HG02973 (cell line): ENCODE results near the gene DPEP3.
A peak's percentile ranks its signal among the peaks of the same experiment; 100 is the strongest.
"Not testable (repeated sequence)": the region's sequence is repeated elsewhere in the genome, so short reads cannot be mapped to it uniquely, and the experiment has no call there.

ENCODE experiments used
- ATAC-seq: cut with Tn5 transposase; IDR thresholded peaks from one replicate; pipeline ENCODE4 v1.9.1; 2021; ENCODE audit warnings: moderate library complexity; ENCODE audit not compliant: unreplicated experiment

The DPEP3 gene

DNA sequence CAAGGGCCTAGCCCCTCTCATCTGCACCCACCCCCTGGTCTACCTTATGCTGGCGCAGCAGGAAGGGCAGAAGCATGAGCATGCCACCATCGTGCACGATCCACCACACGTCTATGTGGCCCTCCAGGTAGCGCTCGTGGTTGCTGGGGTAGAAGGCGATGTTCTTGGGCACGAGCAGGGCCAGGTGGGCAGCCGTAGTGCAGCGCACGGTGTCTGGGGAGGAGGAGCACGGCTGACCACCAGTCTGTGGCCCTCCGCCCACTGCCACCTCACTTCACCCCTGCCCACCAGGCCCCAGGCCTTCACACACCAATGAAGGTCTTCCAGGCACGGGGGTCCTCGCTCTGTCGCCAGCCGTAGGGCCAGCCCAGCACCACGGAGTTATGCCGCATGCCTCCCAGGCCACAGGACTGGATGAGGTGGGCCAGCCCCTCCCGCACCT is 34.1 kb downstream of the DPEP3 start:
- ATAC-seq = no peak

DNA sequence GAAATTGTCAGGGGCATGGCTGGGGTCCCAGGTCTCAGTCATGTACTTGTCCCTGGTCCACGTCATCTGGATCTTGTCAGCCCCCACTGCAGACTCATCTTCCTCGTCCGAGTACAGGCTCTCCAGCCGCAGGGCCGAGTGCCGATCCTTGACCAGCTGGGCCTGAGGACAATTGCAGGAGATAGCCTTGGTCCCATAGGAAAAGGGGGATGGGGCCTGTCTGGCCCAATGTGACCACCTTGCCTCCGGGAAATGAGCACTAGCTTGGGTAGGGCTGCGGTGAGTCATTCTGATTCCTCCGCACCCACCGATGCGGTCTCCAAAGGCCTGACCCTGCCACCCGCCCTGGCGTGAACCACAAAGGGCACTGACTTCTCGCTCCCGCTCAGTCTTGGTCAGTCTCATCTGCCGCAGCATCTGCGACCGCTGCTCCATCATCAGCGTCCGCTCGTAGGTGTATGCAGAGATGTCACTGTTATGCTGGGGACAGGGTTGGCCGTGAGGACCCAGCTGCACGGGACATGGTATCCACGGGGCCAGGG is 34.8 kb downstream of the DPEP3 start:
- ATAC-seq = no peak

DNA sequence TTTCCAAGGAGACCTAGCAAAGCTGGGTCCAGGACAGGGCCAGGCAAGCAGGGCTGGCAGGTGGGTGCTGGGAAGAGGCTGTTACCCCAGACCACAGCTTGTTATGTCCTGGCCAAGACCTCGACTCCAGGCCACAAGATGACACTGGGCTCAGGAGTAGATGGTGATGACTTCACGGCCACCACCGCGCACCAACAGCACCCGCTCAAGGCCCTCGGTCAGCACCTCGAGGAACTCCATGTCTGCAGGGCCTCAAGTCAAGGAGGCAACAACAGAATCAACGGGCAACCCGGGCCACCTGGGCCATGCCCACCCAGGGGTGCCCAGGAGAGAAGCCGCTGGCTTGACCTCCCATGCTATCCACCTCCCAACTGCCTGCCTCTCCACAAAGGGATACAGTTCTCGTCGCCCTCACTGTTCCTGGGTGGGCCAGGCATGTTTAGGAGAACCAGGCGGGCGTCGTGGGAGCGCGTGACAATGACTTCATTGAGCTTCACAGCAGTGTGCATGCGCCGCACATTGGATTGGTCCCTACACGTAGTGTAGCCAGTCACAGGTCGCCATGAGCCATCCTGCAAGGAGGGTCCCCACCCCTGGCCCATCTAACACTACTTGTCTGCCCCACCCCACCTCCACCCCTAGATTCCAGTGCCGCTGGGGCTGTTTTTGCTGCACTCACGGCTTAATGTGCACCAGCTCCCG is 35.5 kb downstream of the DPEP3 start:
- no peak for ATAC-seq

DNA sequence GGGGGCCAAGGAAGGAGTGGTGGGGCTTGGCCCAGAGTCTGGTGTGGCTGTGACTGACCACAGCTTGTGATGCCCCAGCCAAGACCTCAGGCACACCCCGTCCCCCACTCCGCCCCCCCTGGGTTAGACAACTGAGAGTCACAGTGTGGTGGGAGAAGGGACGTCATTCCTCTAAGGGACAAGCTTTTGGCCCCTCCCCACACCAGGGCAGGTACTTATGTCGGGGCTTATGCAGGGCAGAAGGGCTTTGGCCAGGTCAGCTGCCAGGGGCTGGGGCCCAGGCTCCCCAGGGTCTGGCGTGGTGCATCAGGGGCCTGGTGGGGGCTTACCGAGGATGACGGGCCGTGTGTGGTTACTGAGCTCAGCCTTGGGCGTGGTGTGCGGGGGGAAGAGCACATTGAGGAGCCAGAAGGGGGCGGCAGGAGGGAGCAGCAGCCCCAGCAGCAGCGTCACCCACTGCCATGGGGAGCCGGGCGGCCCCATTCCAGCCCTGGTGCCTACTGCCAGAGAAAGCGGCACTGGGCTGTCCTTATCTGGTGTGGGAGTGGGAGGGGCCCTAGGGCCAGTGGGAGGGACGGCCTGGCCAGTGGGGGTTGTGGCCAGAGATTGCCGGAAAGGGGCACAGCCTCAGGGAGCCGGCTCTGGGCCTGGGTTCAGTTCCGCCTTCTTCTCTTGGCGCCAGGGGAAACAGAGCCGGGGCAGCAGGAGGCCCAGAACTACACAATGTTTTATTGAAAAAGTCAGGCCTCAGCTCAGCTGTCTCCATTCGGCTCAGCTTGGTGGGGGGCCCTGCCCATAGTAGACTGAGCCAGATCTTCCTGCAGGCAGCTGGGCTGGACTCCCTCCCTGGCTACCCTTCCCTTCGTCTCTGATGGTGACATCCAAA is 36.4 kb downstream of the DPEP3 start, which contains the start of gene LCAT:
TSS of gene LCAT (minus strand) at position 502 of the 886 bp plus-strand sequence. CDS start at position 483, 19 bp downstream.
- ATAC-seq = no peak

DNA sequence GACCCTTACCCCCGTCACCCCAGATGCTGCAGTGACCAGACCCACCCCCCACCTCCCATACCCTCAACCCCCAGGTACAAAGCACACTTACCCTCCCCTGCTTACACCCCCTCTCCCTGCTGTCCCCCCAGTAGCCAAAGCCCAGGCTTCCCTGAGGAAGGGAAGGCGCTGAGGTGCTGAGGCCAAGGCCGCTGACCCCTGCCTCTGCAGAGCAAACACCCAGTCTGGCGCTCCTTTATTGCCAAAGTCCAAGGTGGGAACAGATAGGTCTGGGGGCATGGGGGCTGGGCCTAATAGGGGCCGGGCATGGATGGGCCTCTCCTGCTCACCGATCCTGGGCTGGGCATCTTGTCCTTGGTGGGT is 37.1 kb downstream of the DPEP3 start:
- ATAC-seq = no peak

DNA sequence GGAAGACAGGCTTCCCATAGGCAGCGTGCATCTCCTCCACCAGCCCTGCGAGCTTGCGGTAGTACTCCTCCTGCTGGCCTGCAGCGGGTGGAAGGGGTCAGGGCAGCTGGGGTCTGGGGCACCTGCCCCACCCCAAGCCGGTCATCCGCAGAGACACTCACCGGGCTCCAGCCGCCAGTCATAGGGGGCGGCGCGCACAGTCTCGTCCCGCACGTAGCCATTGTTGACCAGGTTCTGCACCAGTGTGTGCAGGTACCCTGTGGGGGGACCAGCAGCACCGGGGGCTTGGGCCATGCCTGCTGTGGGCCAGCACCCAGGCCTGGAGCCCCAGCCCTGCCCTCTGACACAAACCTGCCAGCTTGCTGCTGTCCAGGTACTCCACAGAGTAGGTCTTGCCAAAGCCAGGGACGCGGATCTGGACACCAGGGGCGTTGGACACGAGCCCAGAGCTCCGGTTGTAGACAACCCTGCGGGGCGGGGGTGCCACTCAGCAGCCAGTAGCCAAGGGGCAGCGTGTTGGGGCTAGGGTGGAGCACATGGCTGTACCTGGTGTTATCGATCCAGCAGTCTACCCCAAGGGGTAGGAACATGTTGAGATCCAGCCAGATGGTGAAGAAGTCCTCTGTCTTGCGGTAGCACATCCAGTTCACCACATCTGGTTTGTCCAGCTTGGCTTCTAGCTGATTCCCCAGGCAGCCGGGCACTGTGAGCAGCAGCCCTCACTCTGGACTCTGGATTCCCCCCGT is 37.6 kb downstream of the DPEP3 start:
- no peak for ATAC-seq

DNA sequence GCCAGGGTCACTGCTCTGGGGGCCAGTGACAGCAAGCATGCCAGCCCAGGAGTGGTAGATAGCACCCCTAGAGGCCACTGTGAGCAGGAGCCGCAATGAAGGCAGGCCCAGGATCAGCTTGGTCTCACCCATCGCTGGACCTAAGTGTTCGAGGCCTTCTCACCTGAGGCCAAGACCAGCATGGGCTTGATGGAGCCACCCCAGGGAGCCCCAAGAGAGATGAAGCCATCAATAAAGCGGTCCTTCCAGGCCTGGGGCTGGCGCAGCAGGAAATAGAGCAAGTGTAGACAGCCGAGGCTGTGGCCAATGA is 38.1 kb downstream of the DPEP3 start:
- ATAC-seq = no peak

DNA sequence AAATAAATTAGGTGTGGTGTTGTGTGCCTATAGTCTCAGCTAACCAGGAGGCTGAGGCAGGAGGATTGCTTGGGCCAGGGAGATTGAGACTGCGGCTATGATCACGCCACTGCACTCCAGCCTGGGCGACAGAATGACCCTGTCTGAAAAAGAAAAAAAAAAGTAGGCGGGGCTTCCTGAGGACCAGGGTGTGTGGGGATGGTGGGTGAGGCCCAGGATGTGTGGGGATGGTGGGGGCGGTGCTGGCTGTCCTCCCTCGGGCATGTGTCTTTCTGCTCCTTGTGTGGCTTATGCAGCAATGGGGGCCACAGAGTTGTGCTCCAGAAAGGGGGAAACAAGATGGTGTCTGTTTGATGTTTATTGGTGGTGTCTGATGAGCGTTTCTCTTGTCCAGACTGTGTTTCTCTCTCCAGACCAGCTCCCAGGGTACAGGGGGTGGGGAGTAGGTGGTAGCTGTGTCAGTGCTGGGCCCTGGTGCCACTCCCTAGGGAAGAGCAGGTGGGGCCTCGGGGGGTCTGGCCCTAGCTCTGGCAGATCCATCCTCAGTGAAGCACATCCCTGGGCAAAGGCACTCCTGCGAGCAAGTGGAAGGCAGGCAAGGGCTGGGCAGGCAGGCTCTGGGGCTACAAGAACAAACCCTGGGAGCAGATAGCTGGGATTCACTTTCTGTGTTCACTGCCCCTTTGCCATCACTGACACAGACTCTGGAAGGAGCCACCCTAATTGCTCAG is 38.7 kb downstream of the DPEP3 start:
- no peak for ATAC-seq

DNA sequence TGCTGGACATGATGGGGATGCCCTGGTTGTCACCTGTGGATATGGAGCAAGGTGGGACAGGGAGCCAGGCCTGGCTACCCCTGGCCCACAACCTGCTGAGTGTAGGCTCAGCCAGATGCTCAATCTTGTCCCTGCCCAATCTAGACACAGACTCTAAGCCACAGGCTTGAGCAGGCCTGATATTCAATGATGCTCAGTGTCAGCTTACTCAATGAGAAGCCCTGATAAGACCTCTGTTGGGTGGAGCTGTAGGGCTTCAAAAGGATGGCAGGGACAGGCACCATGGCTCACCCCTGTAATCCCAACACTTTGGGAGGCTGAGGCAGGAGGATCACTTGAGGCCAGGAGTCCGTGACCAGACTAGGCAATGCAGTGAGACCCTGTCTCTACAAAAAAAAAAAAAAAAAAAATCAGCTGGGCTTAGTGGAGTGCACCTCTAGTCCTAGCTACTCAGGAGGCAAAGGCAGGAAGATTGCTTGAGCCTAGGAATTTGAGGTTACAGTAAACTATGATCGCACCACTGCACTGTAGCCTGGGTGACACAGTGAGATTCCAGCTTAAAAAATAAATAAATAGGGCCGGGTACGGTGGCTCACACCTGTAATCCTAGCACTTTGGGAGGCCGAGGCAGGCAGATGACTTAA is 39.7 kb downstream of the DPEP3 start:
- no peak for ATAC-seq

DNA sequence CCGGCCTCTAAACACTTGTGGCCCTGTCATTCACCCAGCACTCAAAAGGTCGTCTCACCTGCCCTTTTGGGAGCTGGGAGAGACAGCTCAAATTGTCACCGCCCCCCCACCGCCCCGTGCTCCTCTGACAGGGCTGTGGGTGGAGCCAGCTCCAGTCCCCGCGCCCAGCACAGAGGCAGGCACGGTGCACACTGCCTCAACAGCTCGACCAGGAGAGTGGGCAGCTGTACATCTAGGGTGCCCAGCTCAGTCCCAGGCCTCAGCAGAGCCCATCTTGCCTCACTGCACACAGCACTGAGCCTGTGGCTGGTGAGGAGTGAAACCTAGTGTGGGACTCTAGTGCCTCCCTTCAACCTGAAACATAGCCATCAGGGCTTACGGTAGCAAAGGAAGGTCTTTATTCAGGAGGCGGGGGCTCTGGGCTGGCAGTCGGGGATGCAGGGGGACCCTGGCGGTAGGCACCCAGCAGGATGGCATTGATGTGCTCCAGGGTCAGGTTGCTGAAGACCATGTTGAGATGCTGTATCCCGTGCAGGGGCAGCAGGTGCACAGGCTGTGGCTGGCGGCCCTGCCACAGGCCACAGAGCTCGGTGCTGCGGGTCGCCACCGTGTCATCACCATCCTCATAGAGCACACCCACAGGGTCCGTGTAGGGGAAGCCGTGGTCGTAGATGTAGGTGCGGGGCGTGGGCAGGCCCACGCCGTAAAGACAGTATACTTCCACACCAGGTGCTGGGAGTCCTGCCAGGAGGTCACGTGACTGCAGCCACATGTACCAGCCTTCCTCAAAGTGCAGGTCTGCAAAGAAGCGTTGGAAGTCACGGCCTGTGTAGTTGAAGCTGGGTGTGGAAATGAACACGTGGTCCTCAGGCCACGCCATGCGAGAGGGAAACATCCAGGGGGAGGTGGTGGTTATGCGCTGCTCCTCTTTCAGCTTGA is 40.5 kb downstream of the DPEP3 start:
- ATAC-seq = no peak

DNA sequence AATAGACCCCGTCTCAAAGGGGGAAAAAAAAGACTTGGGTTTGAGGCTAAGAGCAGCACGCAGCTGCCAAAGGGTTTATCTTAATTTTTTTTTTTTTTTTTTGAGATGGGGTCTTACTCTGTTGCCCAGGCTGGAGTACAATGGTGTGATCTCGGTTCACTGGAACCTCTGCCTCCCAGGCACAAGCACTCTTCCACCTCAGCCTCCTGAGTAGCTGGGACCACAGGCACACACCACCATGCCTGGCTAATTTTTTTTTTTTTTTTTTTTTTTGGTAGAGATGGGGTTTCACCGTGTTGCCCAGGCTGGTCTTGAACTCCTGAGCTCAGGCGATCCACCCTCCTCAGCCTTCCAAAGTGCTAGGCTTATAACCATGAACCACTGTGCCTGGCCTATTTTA is 42.6 kb downstream of the DPEP3 start:
- ATAC-seq = not testable (repeated sequence)

DNA sequence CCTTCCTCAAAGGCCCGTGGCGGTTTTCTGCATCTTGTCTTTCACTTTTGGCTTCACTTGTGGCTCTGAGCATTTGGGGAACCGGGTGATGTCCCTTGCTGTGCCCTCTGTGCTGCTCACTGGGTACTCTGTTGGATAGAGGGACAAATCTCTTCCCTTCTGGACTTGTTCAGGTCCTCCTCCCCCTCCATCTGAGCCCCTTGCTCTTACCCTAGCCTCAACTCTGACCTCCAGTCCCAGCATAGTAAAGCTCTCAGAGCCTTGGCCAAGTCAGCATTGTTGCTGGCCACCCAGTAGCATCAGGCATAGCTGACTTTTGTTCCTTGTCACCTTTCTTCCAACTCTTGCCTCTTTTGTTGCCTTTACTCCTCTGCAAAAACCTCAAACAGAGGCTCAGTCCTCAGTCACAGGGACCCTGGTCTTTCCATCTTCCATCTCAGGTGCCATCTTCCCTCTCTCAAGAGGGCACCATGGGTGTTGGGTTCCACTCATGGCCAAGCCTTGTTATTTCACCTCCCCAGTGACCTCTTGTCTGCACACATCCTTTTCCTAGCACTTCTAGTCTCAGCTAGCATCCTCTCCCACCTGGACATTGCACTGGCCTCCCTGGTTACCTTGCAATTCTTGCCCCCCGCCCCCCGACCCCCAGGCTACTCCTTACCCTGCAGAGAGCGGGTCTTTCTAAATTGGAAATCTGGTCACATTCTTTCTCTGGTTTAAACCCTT is 43.3 kb downstream of the DPEP3 start:
- ATAC-seq = peak; percentile 54

DNA sequence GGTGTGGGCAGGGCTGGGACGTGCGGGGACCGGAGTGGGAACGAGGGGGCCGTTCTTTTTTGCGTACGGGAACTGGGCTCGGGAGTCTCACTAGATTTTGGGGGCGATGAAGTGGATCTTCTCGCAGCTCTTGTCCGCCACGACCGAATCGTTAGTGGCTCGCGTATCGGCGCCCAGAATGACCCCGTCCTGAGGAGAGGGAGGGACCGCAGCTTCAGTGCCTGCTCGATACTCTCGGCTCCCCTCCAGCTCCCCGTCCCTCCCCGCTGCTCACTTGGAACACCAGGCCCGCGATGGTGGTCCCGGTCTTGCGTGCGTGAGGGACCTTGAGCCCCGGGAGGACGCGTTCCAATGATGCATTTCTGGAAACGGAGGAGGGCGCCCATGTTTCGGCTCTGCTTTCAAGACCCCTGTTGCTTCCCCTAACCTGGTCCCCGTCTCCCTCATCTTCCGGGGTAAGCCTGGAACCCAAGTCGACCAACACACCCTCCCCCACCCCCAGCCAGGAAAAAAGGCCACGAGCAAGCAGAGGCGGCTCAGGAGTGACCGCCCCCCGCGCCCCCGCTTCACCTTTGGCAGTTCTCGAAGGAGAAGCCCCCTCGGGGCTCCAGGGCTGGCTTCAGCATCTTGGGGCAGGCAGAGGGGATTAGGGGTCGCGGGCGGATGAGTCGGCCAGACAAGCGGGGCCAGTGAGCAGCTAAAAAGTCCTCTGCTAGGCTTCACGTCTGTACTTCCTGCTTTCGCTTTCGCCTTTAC is 44.0 kb downstream of the DPEP3 start, which contains the start of gene PSMB10:
TSS of gene PSMB10 (minus strand) at position 727 of the 756 bp plus-strand sequence. CDS start at position 626, 101 bp downstream.
- ATAC-seq = no peak

DNA sequence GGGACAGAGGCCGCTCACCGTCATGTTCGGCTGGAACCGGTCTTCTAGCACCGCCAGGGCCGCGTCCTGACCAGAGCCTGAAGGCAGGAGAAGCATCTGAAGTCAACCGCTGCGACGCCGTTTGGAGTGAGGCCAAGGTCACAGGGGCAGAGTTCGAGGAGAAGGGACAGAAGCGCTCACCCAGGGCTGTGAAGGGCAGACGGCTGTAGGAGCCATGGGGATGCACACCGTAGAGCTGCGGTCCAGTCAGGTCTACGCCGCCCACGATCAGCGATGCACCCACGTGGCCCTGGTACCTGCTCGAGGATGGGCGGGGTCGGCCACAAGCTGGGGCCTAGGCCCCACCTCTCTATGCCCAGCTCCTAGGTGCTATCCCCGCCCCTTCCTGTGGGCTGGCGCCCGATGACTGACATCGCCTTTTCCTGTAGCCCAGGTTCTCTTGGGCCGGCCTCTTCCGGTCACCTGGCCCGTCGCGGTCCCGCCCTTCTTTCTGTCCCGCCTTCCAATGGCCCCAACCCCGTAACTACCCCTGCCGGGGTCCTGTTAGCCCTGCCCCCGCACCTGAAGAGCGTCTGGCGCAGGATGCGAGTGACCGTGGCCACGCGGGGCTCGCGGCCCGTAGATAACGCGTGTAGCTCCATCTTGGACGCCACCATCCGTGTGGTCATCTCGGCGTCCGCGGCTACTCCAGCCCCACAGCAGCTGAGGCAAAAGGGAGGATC is 44.7 kb downstream of the DPEP3 start:
- ATAC-seq = peak; percentile 81

DNA sequence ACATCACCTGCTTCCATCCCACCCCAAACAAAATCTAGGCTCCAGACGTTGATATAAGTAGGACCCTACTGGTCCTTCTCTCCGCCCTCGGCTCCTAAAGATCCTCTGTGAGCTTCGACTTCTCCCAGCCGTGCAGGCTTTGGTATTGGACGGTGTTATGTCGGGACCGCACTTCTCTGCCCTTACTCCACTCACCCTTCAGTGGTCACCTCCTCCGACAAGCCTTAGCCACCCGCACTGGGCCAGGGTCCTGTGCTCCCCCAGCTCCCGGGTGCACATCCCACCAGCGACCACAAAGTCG is 45.2 kb downstream of the DPEP3 start:
- no peak for ATAC-seq

DNA sequence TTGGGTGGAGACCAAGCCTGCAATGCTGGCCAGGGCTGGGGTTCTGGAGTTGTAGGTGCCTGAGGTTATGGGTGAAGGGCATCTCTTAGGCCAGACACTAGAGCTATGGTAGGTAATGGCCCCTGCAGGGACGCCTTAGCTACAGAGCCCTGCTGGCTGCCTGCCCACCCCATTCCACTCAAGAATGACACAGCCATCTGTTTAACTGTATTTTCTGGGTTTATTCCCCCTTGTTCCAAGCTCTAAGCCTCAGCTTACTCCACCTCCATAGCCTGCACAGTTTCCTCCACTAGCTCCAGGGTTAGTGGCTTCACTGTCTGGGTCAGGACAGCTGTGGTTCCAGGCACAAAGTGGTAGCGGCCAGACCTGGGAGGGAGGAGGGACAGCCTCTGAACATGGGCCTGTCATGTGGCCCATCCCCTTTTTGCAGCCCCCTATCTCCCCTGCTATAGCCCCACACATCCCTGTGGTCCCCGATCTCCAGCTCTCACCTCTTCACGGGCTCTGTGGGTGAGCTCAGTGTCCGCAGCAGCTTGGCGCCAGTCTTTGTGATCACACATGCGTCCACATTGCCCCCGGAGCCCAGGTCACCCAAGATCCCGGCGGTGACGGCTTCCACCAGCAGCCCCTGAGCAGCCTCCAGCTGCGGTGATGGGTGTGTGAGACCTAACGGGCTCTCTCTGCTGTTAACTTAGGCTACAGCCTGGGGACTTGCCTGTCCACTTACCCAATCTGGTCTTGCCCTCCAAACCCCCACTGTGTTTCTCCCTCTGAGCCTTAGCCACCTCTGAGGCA is 45.8 kb downstream of the DPEP3 start:
- no peak for ATAC-seq
